GM19395 (cell line): ENCODE data around the gene TMIGD1.

Experiments used
- ATAC-seq: cut with Tn5 transposase; IDR thresholded peaks from one replicate; pipeline ENCODE4 v1.9.1; 2021; ENCODE audit warnings: mild to moderate bottlenecking, moderate library complexity; ENCODE audit not compliant: unreplicated experiment

TMIGD1 gene

GRCh38 chr17:30333503-30334360 is at the start of gene TMIGD1:
TSS of gene TMIGD1 (minus strand) at chr17:30334057. CDS start at chr17:30332133, 1,924 bp downstream.
- no peak for ATAC-seq

DNA sequence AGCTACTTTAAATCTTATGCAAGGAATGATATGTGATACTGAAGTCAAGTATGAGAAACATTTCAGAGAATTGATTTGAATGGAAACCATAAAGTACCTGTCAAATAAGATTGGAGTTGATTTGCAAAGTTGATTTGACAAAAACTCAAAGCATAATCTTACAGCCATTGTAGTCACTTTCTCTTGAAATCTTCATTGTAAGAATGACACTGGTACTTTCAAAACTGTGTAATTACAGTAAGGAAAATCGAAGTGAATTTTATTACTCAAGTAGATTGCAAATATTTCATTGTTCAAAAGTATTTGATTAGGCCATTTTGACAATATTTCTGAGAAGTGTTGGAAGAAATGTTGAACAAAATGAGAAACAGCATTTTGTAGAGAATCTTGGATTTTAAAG is 48.5 kb upstream of the TMIGD1 start:
- ATAC-seq: no peak

DNA sequence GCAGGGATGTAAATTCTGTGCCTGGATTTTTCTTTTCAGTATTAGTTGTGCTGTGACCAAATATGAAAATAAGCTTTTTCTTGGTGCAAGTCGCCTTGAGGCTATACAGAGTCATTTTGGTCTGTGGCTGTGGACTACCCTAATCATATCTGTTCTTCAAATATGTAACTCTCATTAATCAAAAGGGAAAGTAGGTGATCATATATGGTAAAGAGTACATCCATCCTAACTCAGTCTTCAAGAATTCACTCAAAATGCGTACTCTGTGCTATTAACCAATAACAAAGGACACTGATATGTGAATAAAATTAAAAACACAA is 47.4 kb upstream of the TMIGD1 start:
- no peak for ATAC-seq

DNA sequence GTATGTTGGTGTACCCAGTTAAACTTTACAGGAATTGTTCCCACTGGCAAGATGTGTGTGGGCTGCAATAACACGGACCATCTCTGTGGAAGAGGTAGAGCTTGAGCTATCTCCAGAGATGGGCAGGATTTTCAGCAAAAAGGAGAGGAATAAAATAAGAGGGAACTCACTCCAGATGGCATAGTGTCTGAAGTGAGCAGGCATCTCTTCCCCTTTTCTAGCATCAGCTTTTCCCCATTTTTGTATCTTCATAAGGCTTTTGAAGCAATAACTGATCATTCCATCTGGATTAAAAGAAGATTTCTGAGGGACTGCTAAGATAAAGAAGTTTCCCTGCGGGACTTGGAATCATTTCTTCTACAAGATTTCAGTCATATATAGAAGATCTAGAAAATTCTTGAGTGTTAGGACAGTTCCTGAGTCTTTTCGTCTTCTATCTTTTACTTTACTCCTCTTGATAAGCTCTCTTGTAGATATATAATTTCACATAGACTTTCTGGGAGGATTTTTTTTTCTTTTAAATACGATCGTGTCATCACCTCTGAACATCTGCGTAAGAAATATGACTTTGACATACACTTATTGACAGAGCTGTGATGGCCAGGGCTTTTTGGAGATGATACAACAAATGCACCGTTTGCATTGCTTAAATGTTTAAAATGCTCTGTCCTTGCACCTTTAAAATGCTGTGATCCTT is 46.9 kb upstream of the TMIGD1 start:
- no peak for ATAC-seq

- ATAC-seq: peak; percentile 9
Measured at GRCh38 chr17:30379903-30380381, 46.1 kb upstream of the TMIGD1 start.

DNA sequence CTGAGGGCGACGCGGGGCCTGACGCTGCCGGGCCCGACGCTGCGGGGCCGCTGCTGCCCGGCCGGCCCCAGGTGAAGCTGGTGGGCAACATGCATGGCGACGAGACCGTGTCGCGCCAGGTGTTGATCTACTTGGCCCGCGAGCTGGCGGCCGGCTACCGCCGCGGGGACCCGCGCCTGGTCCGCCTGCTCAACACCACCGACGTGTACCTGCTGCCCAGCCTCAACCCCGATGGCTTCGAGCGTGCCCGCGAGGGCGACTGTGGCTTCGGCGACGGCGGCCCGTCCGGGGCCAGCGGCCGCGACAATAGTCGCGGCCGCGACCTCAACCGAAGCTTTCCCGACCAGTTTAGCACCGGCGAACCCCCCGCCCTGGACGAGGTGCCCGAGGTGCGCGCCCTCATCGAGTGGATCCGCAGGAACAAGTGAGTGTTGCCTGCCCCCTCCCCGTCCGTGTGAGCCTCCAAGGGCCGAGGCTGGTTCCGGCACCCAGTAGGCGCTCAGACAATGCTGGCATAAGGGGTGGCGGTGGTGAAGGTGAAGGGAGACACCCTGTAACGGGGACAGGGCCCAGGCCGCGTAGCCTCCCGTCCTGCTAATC is 45.5 kb upstream of the TMIGD1 start:
- ATAC-seq: peak; percentile 21

DNA sequence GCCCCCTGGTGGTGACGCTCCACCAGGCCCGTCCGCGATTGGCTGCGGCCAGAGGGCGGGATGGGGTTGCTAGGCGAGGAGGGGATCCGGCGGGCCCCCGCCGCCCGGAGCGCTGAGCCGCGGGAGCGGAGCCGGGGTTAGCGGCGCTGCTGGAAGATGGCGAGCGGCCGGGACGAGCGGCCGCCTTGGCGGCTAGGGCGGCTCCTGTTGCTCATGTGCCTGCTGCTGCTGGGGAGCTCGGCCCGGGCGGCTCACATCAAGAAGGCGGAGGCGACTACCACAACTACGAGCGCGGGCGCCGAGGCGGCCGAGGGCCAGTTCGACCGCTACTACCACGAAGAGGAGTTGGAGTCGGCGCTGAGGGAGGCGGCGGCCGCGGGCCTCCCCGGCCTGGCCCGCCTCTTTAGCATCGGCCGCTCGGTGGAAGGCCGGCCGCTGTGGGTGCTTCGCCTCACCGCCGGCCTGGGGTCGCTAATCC is 45.0 kb upstream of the TMIGD1 start, which contains the start of gene CPD:
Gene CPD, plus strand, starts transcription at position 103 of the 478 bp plus-strand sequence. Its CDS starts 54 bp downstream, at position 157.
- ATAC-seq: peak; percentile 80

- peak; percentile 26 for ATAC-seq
Measured at GRCh38 chr17:30378241-30378824, 44.5 kb upstream of the TMIGD1 start.

GRCh38 chr17:30377574-30378240 is 43.9 kb upstream of the TMIGD1 start:
- ATAC-seq: no peak

GRCh38 chr17:30376621-30377452 is 43.0 kb upstream of the TMIGD1 start:
- no peak for ATAC-seq

DNA sequence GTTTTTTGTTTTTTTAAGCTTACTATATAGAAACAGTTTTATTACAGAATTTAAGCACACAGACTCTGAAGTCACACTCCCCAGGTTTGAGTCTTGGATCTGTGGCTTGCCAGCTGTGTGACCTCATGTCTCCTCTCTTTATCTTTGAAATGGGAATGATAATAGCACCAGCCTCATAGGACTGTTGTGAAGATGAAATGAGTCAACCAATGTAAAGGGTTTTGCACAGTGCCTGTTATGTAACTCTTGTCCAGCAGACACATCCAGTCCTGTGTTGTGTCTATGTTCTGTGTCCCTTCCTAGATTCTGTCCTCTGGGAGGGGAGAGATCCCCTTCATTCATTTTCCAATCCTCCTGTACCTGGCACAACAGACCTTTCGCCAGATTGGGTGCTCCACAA is 41.8 kb upstream of the TMIGD1 start:
- ATAC-seq: no peak

DNA sequence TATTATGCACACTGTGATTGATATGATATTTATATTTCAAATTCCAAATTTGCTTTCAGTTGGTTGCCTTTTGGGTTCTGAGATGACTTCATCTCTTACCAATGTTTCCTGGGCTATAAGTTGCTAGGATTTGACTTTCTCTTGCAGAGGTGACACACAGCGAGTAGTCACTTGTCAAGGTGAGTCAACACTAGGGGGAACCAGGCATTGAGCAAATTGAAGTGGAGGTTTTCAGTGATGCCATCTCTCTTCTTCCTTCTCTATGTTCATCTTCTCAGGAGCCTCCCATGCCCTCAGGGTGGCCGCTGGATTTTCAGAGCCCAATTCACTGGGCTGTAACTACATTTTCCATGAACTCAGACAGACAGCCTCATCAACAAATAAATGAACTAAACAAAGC is 38.9 kb upstream of the TMIGD1 start:
- no peak for ATAC-seq

DNA sequence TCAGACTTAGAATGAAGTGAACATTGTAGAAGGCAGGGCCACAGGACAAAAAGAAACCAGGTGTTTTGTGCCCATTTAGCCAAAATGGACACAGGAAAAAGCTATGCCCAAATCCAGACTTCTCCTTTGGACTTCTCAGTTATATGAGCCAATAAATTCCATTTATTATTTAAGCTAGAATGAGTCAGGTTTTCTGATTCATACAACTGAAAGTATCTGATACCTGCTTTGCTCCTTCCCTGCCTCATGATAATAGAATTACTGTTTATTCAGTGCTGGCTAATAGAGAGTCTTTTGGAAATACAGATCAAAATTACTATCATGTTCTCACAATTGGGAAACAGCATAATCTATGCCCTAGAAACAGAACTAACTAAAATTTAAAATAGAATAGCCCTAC is 36.1 kb upstream of the TMIGD1 start:
- no peak for ATAC-seq

DNA sequence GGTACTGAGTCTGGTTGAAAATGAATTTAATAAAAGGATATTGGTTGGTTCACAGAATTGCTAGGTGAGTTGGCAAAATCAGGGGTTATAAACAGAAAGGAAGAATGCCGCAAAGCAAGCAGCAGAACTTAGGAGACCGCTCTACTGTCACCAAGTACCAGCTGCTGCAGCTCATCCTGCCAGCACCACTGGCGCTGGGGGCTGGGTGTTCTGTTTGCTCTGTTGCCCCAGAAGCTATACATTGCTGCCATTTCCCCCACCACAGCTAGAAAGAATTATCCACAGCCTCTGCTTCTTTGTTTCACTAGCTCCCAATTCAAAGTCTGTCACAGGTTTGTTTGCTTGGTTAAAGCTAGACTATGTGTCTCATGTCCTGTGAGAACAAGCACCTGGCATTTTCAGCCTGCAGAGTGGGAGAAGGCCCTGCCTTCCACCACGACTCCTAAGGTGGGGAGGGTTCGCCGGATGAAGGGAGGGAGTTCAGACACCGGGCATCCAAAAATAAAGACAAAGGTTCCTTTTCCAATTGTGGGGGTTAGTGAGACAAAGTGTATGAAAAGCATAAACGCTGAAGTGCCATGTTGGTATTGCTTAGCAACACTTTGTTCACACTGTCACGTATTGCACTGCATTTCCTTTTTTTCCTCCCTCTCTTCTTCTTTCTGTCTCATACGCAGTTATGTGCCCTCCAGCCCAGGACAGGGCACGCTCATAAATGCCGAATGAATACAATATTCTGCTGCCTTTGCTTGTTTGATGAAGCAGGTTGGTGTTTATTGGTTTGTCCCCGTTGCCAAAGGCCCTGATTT is 35.3 kb upstream of the TMIGD1 start:
- ATAC-seq: no peak

GRCh38 chr17:30366536-30366935 is 32.7 kb upstream of the TMIGD1 start:
- ATAC-seq: no peak

- peak; percentile 82 for ATAC-seq
Measured at GRCh38 chr17:30363715-30364202, 29.9 kb upstream of the TMIGD1 start.

DNA sequence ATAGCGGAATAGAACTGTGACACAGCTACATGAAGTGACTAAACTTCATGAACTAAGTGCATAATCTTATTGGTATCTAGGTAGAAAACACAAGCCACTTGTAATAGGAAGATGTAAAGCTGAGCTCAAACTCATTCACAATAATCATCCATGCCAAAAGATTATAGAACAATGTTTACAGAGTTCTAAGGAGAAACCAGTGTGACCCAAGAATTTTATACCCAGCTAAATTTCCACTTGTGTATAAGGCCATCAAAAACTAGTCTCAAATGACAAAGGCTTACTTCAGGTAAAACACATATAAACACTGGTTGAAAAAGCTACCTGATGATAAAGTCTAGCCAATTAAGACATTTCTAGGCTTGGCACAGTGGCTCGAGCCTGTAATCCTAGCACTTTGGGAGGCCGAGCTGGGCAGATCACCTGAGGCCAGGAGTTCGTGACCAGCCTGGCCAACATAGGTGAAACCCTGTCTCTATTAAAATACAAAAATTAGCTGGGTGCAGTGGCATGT is 28.0 kb upstream of the TMIGD1 start:
- no peak for ATAC-seq

GRCh38 chr17:30360086-30360808 is 26.4 kb upstream of the TMIGD1 start:
- no peak for ATAC-seq
